HAP-1 (cell line): ENCODE measurements around the gene UCHL3.

Experiments
- DNase-seq, 2 experiments: peaks; one replicate each; pipeline ENCODE4 v3.0.0-alpha.2; 2016 to 2020; ENCODE audit warnings: low spot score in 2 of 2
- H3K27me3 ChIP-seq: fragments of 250-450 bp; sonication (Bioruptor Pico); 2 replicates; pipeline ENCODE4 v1.5.1; 2020; ENCODE audit warnings: low read depth, mild to moderate bottlenecking, moderate library complexity
- H3K36me3 ChIP-seq: fragments of 250-450 bp; sonication (Bioruptor Pico); replicated peaks from 2 replicates; pipeline ENCODE4 v1.5.1; 2020; ENCODE audit warnings: mild to moderate bottlenecking
- H3K4me1 ChIP-seq: fragments of 250-450 bp; sonication (Bioruptor Pico); 2 replicates; pipeline ENCODE4 v1.5.1; 2020; ENCODE audit warnings: mild to moderate bottlenecking
- H3K4me3 ChIP-seq: fragments of 250-450 bp; sonication (Bioruptor Pico); 2 replicates; pipeline ENCODE4 v1.5.1; 2020; ENCODE audit warnings: mild to moderate bottlenecking, moderate library complexity
- H3K9me3 ChIP-seq: fragments of 250-450 bp; sonication (Bioruptor Pico); 2 replicates; pipeline ENCODE4 v1.5.1; 2020; ENCODE audit warnings: mild to moderate bottlenecking, moderate library complexity
- in situ Hi-C: fragments of 300-500 bp; cut with MboI; formaldehyde crosslinking; loops from 3 replicates; pipeline ENCODE4 v1.14.3; 2020; ENCODE audit warnings: low sequenced_read_pairs, inconsistent platforms, mixed read lengths

The UCHL3 gene

GRCh38 chr13:75566658-75567057, 17.1 kb downstream of the UCHL3 start:
- peaks cover 23% of the 10 kb centered on the region for H3K36me3 ChIP-seq
- H3K27me3 ChIP-seq, result no peaks in the 10 kb centered on the region
- no peak overlapping the region for H3K4me3 ChIP-seq
- in situ Hi-C loops, result no loop called here
- DNase-seq, result no peak
- H3K4me1 ChIP-seq, result no peaks in the 10 kb centered on the region
- H3K9me3 ChIP-seq, result no peaks in the 10 kb centered on the region

DNA sequence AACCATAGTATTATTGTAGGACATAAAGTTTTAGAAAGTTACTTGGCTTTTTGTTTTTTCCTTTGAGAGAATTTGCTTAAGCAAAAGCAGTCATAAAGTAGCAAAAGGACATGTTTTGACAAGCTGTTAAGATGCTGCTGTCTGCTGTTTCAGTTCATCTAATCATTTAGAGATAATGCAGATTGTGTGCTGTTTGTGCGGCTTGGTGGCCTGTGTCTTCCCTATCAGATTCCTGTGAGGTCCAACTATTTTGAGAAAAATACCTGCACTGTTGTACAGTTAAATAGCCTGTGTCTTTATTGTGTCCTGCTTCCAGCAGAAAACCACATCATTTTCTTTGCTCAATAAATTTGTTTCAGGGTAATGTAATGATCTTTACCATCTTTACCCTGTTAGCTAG, 20.0 kb downstream of the UCHL3 start:
- in situ Hi-C loops, result no loop called here
- Histone ChIP-seq H3K9me3 (no peaks in the 10 kb centered on the region), H3K4me3 (no peak overlapping the region), H3K36me3 (peaks cover 28% of the 10 kb centered on the region), H3K27me3 (no peaks in the 10 kb centered on the region), H3K4me1 (no peaks in the 10 kb centered on the region)
- DNase-seq, result no peak

DNA sequence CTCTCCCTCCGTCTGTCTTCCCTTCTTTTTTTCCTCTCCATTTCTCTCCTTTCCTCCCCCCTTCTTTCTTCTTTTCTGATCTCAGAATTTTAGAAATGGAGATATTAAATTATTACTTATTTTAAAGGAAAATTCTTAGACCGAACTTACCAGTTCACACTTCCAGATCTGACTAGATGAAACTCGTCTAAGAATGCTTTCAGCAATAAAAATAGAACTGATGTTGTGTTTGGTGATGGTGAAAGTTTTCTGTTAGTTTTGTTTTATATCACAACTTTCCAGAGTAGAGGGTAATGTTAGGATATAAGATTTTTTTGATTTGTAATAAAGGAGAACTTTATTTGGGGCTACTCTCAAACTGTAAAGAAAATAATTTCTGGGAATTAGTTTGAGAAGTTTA, 29.9 kb downstream of the UCHL3 start:
- in situ Hi-C loops, result no loop called here
- Histone ChIP-seq H3K9me3 (no peaks in the 10 kb centered on the region), H3K36me3 (peaks cover 5% of the 10 kb centered on the region), H3K27me3 (no peaks in the 10 kb centered on the region), H3K4me1 (no peaks in the 10 kb centered on the region), H3K4me3 (no peak overlapping the region)
- no peak for DNase-seq

- DNase-seq, result no peak
- Histone ChIP-seq H3K9me3 (no peaks in the 10 kb centered on the region), H3K27me3 (no peaks in the 10 kb centered on the region), H3K4me3 (no peak overlapping the region), H3K4me1 (no peaks in the 10 kb centered on the region), H3K36me3 (no peaks in the 10 kb centered on the region)
- in situ Hi-C loops, result no loop called here
Measured at GRCh38 chr13:75581874-75582640, 32.5 kb downstream of the UCHL3 start.

- H3K4me1 ChIP-seq, result no peaks in the 10 kb centered on the region
- DNase-seq, result no peak
- no peak overlapping the region for H3K4me3 ChIP-seq
- H3K9me3 ChIP-seq, result no peaks in the 10 kb centered on the region
- in situ Hi-C loops, result no loop called here
- no peaks in the 10 kb centered on the region for H3K36me3 ChIP-seq
- no peaks in the 10 kb centered on the region for H3K27me3 ChIP-seq
Measured at GRCh38 chr13:75583091-75583490, 33.5 kb downstream of the UCHL3 start.

- Histone ChIP-seq H3K27me3 (no peaks in the 10 kb centered on the region), H3K4me1 (no peaks in the 10 kb centered on the region), H3K36me3 (no peaks in the 10 kb centered on the region), H3K4me3 (no peak overlapping the region), H3K9me3 (no peaks in the 10 kb centered on the region)
- in situ Hi-C loops, result no loop called here
- DNase-seq, result no peak
Measured at GRCh38 chr13:75585153-75585552, 35.6 kb downstream of the UCHL3 start.

GRCh38 chr13:75587679-75588078, 38.1 kb downstream of the UCHL3 start:
- DNase-seq, result no peak
- no peaks in the 10 kb centered on the region for H3K27me3 ChIP-seq
- H3K4me1 ChIP-seq, result no peaks in the 10 kb centered on the region
- H3K4me3 ChIP-seq, result no peak overlapping the region
- H3K36me3 ChIP-seq, result no peaks in the 10 kb centered on the region; the same call in 1 of the 2 replicates
- no peaks in the 10 kb centered on the region for H3K9me3 ChIP-seq
- in situ Hi-C loops, result no loop called here

- in situ Hi-C loops, result no loop called here
- no peak overlapping the region for H3K4me3 ChIP-seq
- H3K4me1 ChIP-seq, result peaks cover 4% of the 10 kb centered on the region; the same call in 1 of the 2 replicates
- H3K36me3 ChIP-seq, result peaks cover 3% of the 10 kb centered on the region; the same call in 1 of the 2 replicates
- H3K9me3 ChIP-seq, result no peaks in the 10 kb centered on the region
- no peak for DNase-seq
- no peaks in the 10 kb centered on the region for H3K27me3 ChIP-seq
Measured at GRCh38 chr13:75596657-75597182, 47.1 kb downstream of the UCHL3 start.

- no peak for DNase-seq
- no peak overlapping the region for H3K4me3 ChIP-seq
- H3K9me3 ChIP-seq, result no peaks in the 10 kb centered on the region
- H3K4me1 ChIP-seq, result peaks cover 4% of the 10 kb centered on the region; the same call in 1 of the 2 replicates
- H3K27me3 ChIP-seq, result no peaks in the 10 kb centered on the region
- in situ Hi-C loops, result no loop called here
- peaks cover 3% of the 10 kb centered on the region; the same call in 1 of the 2 replicates for H3K36me3 ChIP-seq
Measured at GRCh38 chr13:75600371-75600770, 50.8 kb downstream of the UCHL3 start.

DNA sequence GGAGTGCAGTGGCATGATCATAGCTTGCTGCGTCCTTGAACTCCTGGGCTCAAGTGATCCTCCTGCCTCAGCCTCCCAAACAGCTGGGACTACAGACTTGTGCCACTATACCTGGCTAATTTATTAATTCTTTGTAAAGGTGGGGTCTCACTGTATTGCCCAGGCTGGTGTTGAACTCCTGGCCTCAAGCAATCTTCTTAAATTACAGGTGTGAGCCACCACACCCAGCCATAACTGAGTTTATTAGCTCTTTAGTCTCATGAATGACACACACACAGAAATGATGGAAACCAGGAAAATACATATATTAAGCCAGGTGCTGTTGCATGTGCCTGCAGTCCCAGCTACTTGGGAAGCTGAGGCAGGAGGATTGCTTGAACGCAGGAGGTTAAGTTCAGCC, 53.4 kb downstream of the UCHL3 start:
- no peak for DNase-seq
- Histone ChIP-seq H3K4me1 (peaks cover 15% of the 10 kb centered on the region), H3K9me3 (no peaks in the 10 kb centered on the region), H3K36me3 (peaks cover 3% of the 10 kb centered on the region), H3K27me3 (no peaks in the 10 kb centered on the region), H3K4me3 (no peak overlapping the region)
- in situ Hi-C loops, result no loop called here

DNA sequence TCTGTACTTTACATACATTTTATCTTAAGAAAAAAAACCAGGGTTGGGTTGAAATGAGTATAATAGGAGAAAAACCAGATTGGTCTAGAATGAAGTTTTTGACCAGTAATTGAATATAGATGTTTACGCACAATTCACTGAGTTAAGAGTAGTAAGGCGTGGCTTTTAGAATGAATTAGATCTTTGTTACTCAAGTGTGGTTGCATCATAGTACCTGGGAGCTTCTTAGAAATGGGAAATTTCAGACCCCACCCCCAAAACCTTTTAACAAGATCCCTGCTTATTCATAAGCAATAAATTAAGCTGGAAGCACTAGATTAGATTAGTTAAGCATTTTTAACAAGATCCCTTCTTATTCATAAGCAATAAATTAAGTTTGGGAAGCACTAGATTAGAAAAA, 57.9 kb downstream of the UCHL3 start:
- H3K27me3 ChIP-seq, result no peaks in the 10 kb centered on the region
- H3K36me3 ChIP-seq, result no peaks in the 10 kb centered on the region; the same call in 1 of the 2 replicates
- no peak overlapping the region for H3K4me3 ChIP-seq
- peak in 1 of 2 experiments; percentile 28 for DNase-seq
- no peaks in the 10 kb centered on the region for H3K9me3 ChIP-seq
- H3K4me1 ChIP-seq, result peaks cover 10% of the 10 kb centered on the region
- in situ Hi-C loops, result no loop called here

- Histone ChIP-seq H3K36me3 (no peaks in the 10 kb centered on the region; the same call in 1 of the 2 replicates), H3K4me3 (no peak overlapping the region), H3K27me3 (no peaks in the 10 kb centered on the region), H3K4me1 (peaks cover 10% of the 10 kb centered on the region), H3K9me3 (no peaks in the 10 kb centered on the region)
- no peak for DNase-seq
- in situ Hi-C loops, result no loop called here
Measured at GRCh38 chr13:75610466-75610865, 60.9 kb downstream of the UCHL3 start.

DNA sequence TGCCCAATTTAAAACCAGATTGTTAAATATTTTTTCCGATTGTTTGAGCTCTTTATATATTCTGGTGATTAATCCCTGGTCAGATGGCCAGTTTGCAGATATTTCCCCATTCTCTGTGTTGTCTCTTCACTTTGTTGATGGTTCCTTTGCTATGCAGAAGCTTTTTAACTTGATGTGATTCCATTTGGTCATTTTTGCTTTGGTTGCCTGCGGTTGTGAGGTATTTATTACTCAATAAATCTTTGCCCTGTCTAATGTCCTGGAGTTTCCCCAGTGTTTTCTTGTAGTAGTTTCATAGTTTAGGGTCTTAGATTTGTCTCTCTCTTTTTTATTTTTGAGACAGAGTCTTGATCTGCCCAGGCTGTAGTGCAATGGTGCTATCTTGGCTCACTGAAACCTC, 62.8 kb downstream of the UCHL3 start:
- H3K4me3 ChIP-seq, result no peak overlapping the region
- in situ Hi-C loops, result no loop called here
- no peaks in the 10 kb centered on the region for H3K36me3 ChIP-seq
- H3K4me1 ChIP-seq, result peaks cover 6% of the 10 kb centered on the region
- DNase-seq, result no peak
- H3K27me3 ChIP-seq, result no peaks in the 10 kb centered on the region
- no peaks in the 10 kb centered on the region for H3K9me3 ChIP-seq

DNA sequence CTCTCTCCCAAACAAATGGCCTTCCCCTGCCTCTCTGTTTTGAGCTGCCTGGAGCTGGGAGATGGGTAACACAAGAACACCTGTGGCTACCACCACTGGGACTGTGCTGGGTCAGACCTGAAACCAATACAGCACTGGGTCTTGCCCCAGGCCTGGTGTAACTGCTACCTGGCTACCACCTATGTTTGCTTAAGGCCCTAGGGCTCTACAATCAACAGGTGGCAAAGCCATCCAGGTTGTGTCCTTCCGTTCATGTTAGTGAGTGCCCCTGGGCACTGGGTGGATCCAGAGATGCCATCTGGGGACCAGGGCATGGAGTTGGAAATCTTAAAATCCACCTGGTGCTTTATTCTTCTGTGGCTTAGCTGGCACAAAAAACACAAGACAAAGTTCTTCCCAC, 67.6 kb downstream of the UCHL3 start:
- H3K4me3 ChIP-seq, result no peak overlapping the region
- DNase-seq, result no peak
- no peaks in the 10 kb centered on the region for H3K27me3 ChIP-seq
- H3K9me3 ChIP-seq, result no peaks in the 10 kb centered on the region
- H3K4me1 ChIP-seq, result peaks cover 19% of the 10 kb centered on the region
- no peaks in the 10 kb centered on the region for H3K36me3 ChIP-seq
- in situ Hi-C loops, result no loop called here
